ENCODE measurements around the gene ZNF91. TPM values are rescaled to one million over a fixed set of nuclear protein-coding genes. Genes with fewer than 3 reads are reported as not detected.

Gene ZNF91
- total RNA-seq, 1 experiment from 2014 or later = 43.5 TPM

- Mint-ChIP-seq H3K9me3 (peaks cover 22% of the 10 kb centered on the region in 2 experiments), H3K4me1 (peaks cover 12 to 14% of the 10 kb centered on the region in 2 experiments), H3K4me3 (peak overlapping the region; percentile 83 to 93), H3K27ac (peak overlapping the region; percentile 86 to 96 (median 93)), H3K27me3 (ENCODE audit: low read depth) (no peaks in the 10 kb centered on the region), H3K36me3 (ENCODE audit: insufficient read depth in 1 of 3, low read depth in 3 of 3) (peaks cover 9 to 14% (median 13%) of the 10 kb centered on the region in 3 experiments)
- Histone ChIP-seq H3K4me2 (ENCODE audit: insufficient read depth, insufficient read length, low read length) (peak overlapping the region; percentile 60), H3K18ac (ENCODE audit: insufficient read length, low read depth, low read length) (peak overlapping the region; percentile 97), H3K4ac (ENCODE audit: low read depth, low read length) (no peak overlapping the region), H3K23me2 (ENCODE audit: insufficient read length, low read depth, low read length, poor library complexity, severe bottlenecking) (peaks cover 2% of the 10 kb centered on the region), H3K9ac (ENCODE audit: extremely low read depth, insufficient read length, low read length) (peak overlapping the region; percentile 96), H3K4me1 (ENCODE audit: insufficient read depth, low read length) (no peaks in the 10 kb centered on the region), H2AFZ (ENCODE audit: low read length) (no peak overlapping the region), H3K56ac (ENCODE audit: insufficient read length, low read depth, low read length) (no peak overlapping the region), H2AK5ac (ENCODE audit: insufficient read length, low read length) (no peak overlapping the region), H4K8ac (replicated peaks; ENCODE audit: insufficient read length, low read depth, low read length) (no peak overlapping the region), H3K9me3 (ENCODE audit: control insufficient read depth, low read depth, low read length) (peaks cover 6% of the 10 kb centered on the region), H2BK15ac (ENCODE audit: low read depth, low read length) (no peak overlapping the region), H3K79me1 (ENCODE audit: insufficient read depth, low read depth, low read length, poor library complexity, severe bottlenecking) (no peaks in the 10 kb centered on the region), H2BK20ac (ENCODE audit: low read depth, low read length, poor library complexity, severe bottlenecking) (no peak overlapping the region), H3K27ac (ENCODE audit: insufficient read length, low read depth, low read length) (peak overlapping the region; percentile 59), H4K20me1 (ENCODE audit: control insufficient read depth, insufficient read depth, insufficient read length) (no peaks in the 10 kb centered on the region), H3K27me3 (ENCODE audit: insufficient read depth, low read length) (no peaks in the 10 kb centered on the region), H2BK120ac (ENCODE audit: low read depth, low read length, poor library complexity, severe bottlenecking) (peak overlapping the region; percentile 89), H2BK5ac (ENCODE audit: insufficient read length, low read length) (no peak overlapping the region), H3T11ph (ENCODE audit: low read length) (no peak overlapping the region), H3K14ac (ENCODE audit: insufficient read depth, low read length) (peak overlapping the region; percentile 94), H4K91ac (ENCODE audit: insufficient read length, low read depth, low read length) (no peak overlapping the region), H4K5ac (ENCODE audit: insufficient read length, low read depth, low read length) (no peak overlapping the region), H3K79me2 (ENCODE audit: insufficient read depth, low read length) (no peaks in the 10 kb centered on the region; the same call in 1 of the 2 replicates), H3K23ac (ENCODE audit: insufficient read length, low read depth, low read length) (no peak overlapping the region), H2BK12ac (ENCODE audit: insufficient read length, low read depth, low read length) (no peak overlapping the region)
- DNase-seq = no peak
- WGBS (ENCODE audit: extremely low coverage, insufficient read length, low lambda C conversion rate) = no CpG with 5 or more reads among the region's 13 CpGs
- TF ChIP-seq, protein P1, sequence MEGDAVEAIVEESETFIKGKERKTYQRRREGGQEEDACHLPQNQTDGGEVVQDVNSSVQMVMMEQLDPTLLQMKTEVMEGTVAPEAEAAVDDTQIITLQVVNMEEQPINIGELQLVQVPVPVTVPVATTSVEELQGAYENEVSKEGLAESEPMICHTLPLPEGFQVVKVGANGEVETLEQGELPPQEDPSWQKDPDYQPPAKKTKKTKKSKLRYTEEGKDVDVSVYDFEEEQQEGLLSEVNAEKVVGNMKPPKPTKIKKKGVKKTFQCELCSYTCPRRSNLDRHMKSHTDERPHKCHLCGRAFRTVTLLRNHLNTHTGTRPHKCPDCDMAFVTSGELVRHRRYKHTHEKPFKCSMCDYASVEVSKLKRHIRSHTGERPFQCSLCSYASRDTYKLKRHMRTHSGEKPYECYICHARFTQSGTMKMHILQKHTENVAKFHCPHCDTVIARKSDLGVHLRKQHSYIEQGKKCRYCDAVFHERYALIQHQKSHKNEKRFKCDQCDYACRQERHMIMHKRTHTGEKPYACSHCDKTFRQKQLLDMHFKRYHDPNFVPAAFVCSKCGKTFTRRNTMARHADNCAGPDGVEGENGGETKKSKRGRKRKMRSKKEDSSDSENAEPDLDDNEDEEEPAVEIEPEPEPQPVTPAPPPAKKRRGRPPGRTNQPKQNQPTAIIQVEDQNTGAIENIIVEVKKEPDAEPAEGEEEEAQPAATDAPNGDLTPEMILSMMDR (conservative IDR thresholded peaks at IDR 0.05) = no peak
Measured at GRCh38 chr19:23415034-23415433, 19.8 kb upstream of the ZNF91 start.

All from H9 (cell line).